Bronchial epithelial cell (primary cell): Measurements from ENCODE around the gene ADAMTS12. TPM values are rescaled to one million over a fixed set of nuclear protein-coding genes. Genes with fewer than 3 reads are reported as not detected.

ENCODE experiments used
- DNase-seq: peaks from one replicate; pipeline ENCODE4 v3.0.0-alpha.2; 2010; ENCODE audit warnings: low read depth
- FAIRE-seq: peaks from 2 replicates; lab custom pipeline; 2011; peaks lifted over from hg19 to GRCh38; lab: Jason Lieb, UNC
- H3K27me3 ChIP-seq: 2 replicates; pipeline ENCODE4 v1.5.1; 2011; ENCODE audit warnings: low read length; ENCODE audit not compliant: control insufficient read depth, insufficient read depth
- H3K36me3 ChIP-seq: 2 replicates; pipeline ENCODE4 v1.5.1; 2011; ENCODE audit warnings: low read length; ENCODE audit not compliant: control insufficient read depth, insufficient read depth
- H3K4me3 ChIP-seq: 2 replicates; pipeline ENCODE4 v1.5.1; 2011; ENCODE audit warnings: mild to moderate bottlenecking, low read depth, low read length, control low read depth
- CTCF ChIP-seq: IDR thresholded peaks from 2 replicates; pipeline ENCODE4 v1.5.1; 2011; ENCODE audit warnings: mild to moderate bottlenecking, moderate library complexity, low read length, control low read depth, inconsistent platforms; ENCODE audit not compliant: insufficient read depth, severe bottlenecking
- total RNA-seq: library from RNA; depleted of rRNA; stranded (reverse); fragments of >200 nt; gene quantifications from 2 replicates; pipeline ENCODE4 v1.2.1, GENCODE V29; 2014

The ADAMTS12 gene
- total RNA-seq, 1 donor from 2014 or later = 0.26 TPM

- DNase-seq = no peak
- no peak for TF ChIP-seq CTCF
- no peak overlapping the region for H3K4me3 ChIP-seq
- H3K36me3 ChIP-seq = no peaks in the 10 kb centered on the region
- no peak for FAIRE-seq
- no peaks in the 10 kb centered on the region for H3K27me3 ChIP-seq
These were observed 148.7 kb downstream of the ADAMTS12 start for GRCh38 chr5:33743099-33743498.

- DNase-seq = no peak
- TF ChIP-seq CTCF = no peak
- Histone ChIP-seq H3K27me3 (no peaks in the 10 kb centered on the region), H3K4me3 (no peak overlapping the region), H3K36me3 (no peaks in the 10 kb centered on the region)
- FAIRE-seq = no peak
These were observed 149.6 kb downstream of the ADAMTS12 start for GRCh38 chr5:33742181-33742580.

GRCh38 chr5:33738967-33739366, 152.8 kb downstream of the ADAMTS12 start:
- TF ChIP-seq CTCF = no peak
- FAIRE-seq = no peak

GRCh38 chr5:33738097-33738496, 153.7 kb downstream of the ADAMTS12 start:
- no peak for FAIRE-seq
- no peaks in the 10 kb centered on the region for H3K36me3 ChIP-seq

More at GRCh38 chr5:33738967-33739366, 152.8 kb downstream of the ADAMTS12 start:
- Histone ChIP-seq H3K4me3 (no peak overlapping the region), H3K27me3 (no peaks in the 10 kb centered on the region), H3K36me3 (no peaks in the 10 kb centered on the region)
- DNase-seq = peak; percentile 1

GRCh38 chr5:33737697-33738096, 154.1 kb downstream of the ADAMTS12 start:
- Histone ChIP-seq H3K36me3 (no peaks in the 10 kb centered on the region), H3K4me3 (no peak overlapping the region), H3K27me3 (no peaks in the 10 kb centered on the region)
- no peak for FAIRE-seq
- TF ChIP-seq CTCF = no peak
- DNase-seq = no peak

More at GRCh38 chr5:33738097-33738496, 153.7 kb downstream of the ADAMTS12 start:
- no peak overlapping the region for H3K4me3 ChIP-seq
- DNase-seq = no peak
- no peaks in the 10 kb centered on the region for H3K27me3 ChIP-seq
- TF ChIP-seq CTCF = no peak

- Histone ChIP-seq H3K27me3 (no peaks in the 10 kb centered on the region), H3K4me3 (no peak overlapping the region), H3K36me3 (no peaks in the 10 kb centered on the region)
- DNase-seq (no peak), FAIRE-seq (no peak)
- TF ChIP-seq CTCF = no peak
These were observed 154.5 kb downstream of the ADAMTS12 start for GRCh38 chr5:33737284-33737683.
